ENCODE measurements around the gene TSACC.

TSACC gene

GRCh38 chr1:156336242-156336641, 2.1 kb upstream of the TSACC start:
- TF ChIP-seq GATA2 (IDR thresholded peaks at IDR 0.05; ENCODE audit: low read depth, low read length) (no peak), GATA3 (IDR thresholded peaks at IDR 0.05; ENCODE audit: low read depth, low read length) (no peak)

- TF ChIP-seq GATA2 (IDR thresholded peaks at IDR 0.05; ENCODE audit: low read depth, low read length) (no peak), GATA3 (IDR thresholded peaks at IDR 0.05; ENCODE audit: low read depth, low read length) (no peak)
These were observed 1.1 kb upstream of the TSACC start for GRCh38 chr1:156337052-156337887.

GRCh38 chr1:156337888-156338179, 492 bp upstream of the TSACC start:
- TF ChIP-seq GATA2 (IDR thresholded peaks at IDR 0.05; ENCODE audit: low read depth, low read length) (no peak), GATA3 (IDR thresholded peaks at IDR 0.05; ENCODE audit: low read depth, low read length) (no peak)

- TF ChIP-seq GATA2 (IDR thresholded peaks at IDR 0.05; ENCODE audit: low read depth, low read length), result no peak
- TF ChIP-seq GATA3 (IDR thresholded peaks at IDR 0.05; ENCODE audit: low read depth, low read length), result no peak
These were observed 4.0 kb downstream of the TSACC start for GRCh38 chr1:156342166-156342955.

GRCh38 chr1:156344409-156344808, 6.1 kb downstream of the TSACC start:
- TF ChIP-seq GATA3 (IDR thresholded peaks at IDR 0.05; ENCODE audit: low read depth, low read length), result no peak
- TF ChIP-seq GATA2 (IDR thresholded peaks at IDR 0.05; ENCODE audit: low read depth, low read length), result peak; percentile 58; the same call in 1 of the 2 replicates

- TF ChIP-seq GATA3 (IDR thresholded peaks at IDR 0.05; ENCODE audit: low read depth, low read length) (no peak), GATA2 (IDR thresholded peaks at IDR 0.05; ENCODE audit: low read depth, low read length) (peak; percentile 58; the same call in 1 of the 2 replicates)
These were observed 8.3 kb downstream of the TSACC start for GRCh38 chr1:156346636-156347035.

- TF ChIP-seq GATA2 (IDR thresholded peaks at IDR 0.05; ENCODE audit: low read depth, low read length) (no peak), GATA3 (IDR thresholded peaks at IDR 0.05; ENCODE audit: low read depth, low read length) (no peak)
These were observed 9.0 kb downstream of the TSACC start for GRCh38 chr1:156347331-156347730.

- no peak for TF ChIP-seq GATA2 (IDR thresholded peaks at IDR 0.05; ENCODE audit: low read depth, low read length)
- no peak for TF ChIP-seq GATA3 (IDR thresholded peaks at IDR 0.05; ENCODE audit: low read depth, low read length)
These were observed 18.0 kb downstream of the TSACC start for GRCh38 chr1:156356262-156356874.

GRCh38 chr1:156356875-156357534, 18.7 kb downstream of the TSACC start:
- no peak for TF ChIP-seq GATA2 (IDR thresholded peaks at IDR 0.05; ENCODE audit: low read depth, low read length)
- TF ChIP-seq GATA3 (IDR thresholded peaks at IDR 0.05; ENCODE audit: low read depth, low read length), result no peak

- TF ChIP-seq GATA2 (IDR thresholded peaks at IDR 0.05; ENCODE audit: low read depth, low read length), result no peak
- no peak for TF ChIP-seq GATA3 (IDR thresholded peaks at IDR 0.05; ENCODE audit: low read depth, low read length)
These were observed 19.7 kb downstream of the TSACC start for GRCh38 chr1:156357977-156358376.

GRCh38 chr1:156358641-156359040, 20.3 kb downstream of the TSACC start:
- TF ChIP-seq GATA2 (IDR thresholded peaks at IDR 0.05; ENCODE audit: low read depth, low read length) (no peak), GATA3 (IDR thresholded peaks at IDR 0.05; ENCODE audit: low read depth, low read length) (no peak)

GRCh38 chr1:156359249-156359648, 20.9 kb downstream of the TSACC start:
- TF ChIP-seq GATA3 (IDR thresholded peaks at IDR 0.05; ENCODE audit: low read depth, low read length) (no peak), GATA2 (IDR thresholded peaks at IDR 0.05; ENCODE audit: low read depth, low read length) (no peak)

- TF ChIP-seq GATA2 (IDR thresholded peaks at IDR 0.05; ENCODE audit: low read depth, low read length) (no peak), GATA3 (IDR thresholded peaks at IDR 0.05; ENCODE audit: low read depth, low read length) (no peak)
These were observed 21.6 kb downstream of the TSACC start for GRCh38 chr1:156359973-156360372.

GRCh38 chr1:156360534-156360933, 22.2 kb downstream of the TSACC start:
- no peak for TF ChIP-seq GATA3 (IDR thresholded peaks at IDR 0.05; ENCODE audit: low read depth, low read length)
- TF ChIP-seq GATA2 (IDR thresholded peaks at IDR 0.05; ENCODE audit: low read depth, low read length), result no peak
